Adrenal gland (tissue), 12 donors: Measurements from ENCODE around the gene CMPK2. TPM values are rescaled to one million over a fixed set of nuclear protein-coding genes. Genes with fewer than 3 reads are reported as not detected.

Experiments
- DNase-seq, 7 donors: peaks; one replicate each; pipeline ENCODE4 v3.0.0-alpha.2; 2019 to 2020
- H3K27ac ChIP-seq, 5 donors: fragments of 200-600 bp; sonication (generic) in 4 of 5; 1 replicate in 3 of 5; 2 replicates in 2 of 5; pipeline versions ENCODE4 v1.5.1 to v1.8.0; 2016 to 2020; ENCODE audit warnings: mild to moderate bottlenecking in 1 of 5
- H3K27me3 ChIP-seq: fragments of 200-600 bp; 2 replicates; pipeline ENCODE4 v1.8.0; 2021
- H3K36me3 ChIP-seq, 2 donors: fragments of 200-600 bp; replicated peaks in 1 of 2; 1 replicate in 1 of 2; 2 replicates in 1 of 2; pipeline versions ENCODE4 v1.5.1 to v1.8.0; 2018 to 2022
- H3K4me1 ChIP-seq, 2 donors: fragments of 200-600 bp; replicated peaks in 1 of 2; 1 replicate in 1 of 2; 2 replicates in 1 of 2; pipeline versions ENCODE4 v1.5.1 to v1.8.0; 2018 to 2021
- H3K4me3 ChIP-seq, 4 donors: fragments of 200-600 bp; sonication (generic) in 3 of 4; one replicate each; pipeline ENCODE4 v1.5.1; 2016 to 2018
- H3K9me3 ChIP-seq, 3 donors: fragments of 200-600 bp; sonication (generic) in 1 of 3; replicated peaks in 1 of 3; 1 replicate in 2 of 3; 2 replicates in 1 of 3; pipeline versions ENCODE4 v1.5.1 to v1.8.0; 2016 to 2021
- CTCF ChIP-seq, 6 experiments: fragments of 450-650 bp in 4 of 6; fragments of 200-600 bp in 2 of 6; sonication (generic) in 1 of 6; IDR thresholded peaks; 1 replicate in 5 of 6; 2 replicates in 1 of 6; pipeline versions ENCODE4 v1.5.1 to v1.8.0; 2016 to 2021; ENCODE audit warnings: antibody characterized with exemption in 6 of 6, mild to moderate bottlenecking in 2 of 6, moderate library complexity in 1 of 6
- POLR2A ChIP-seq, 2 donors: fragments of 450-650 bp; IDR thresholded peaks; one replicate each; pipeline ENCODE4 v1.6.1; 2017; ENCODE audit warnings: antibody characterized with exemption in 2 of 2, mild to moderate bottlenecking in 2 of 2, moderate library complexity in 1 of 2
- WGBS, 4 donors: extraction: QIAGEN DNeasy Blood & Tissue Kit in 2 of 4; methylation state at CpG; one replicate each; pipeline versions ENCODE4 v1.1.5 to v1.1.7; 2013 to 2017; 5-methylcytosine and 5-hydroxymethylcytosine counted together
- intact Hi-C, 2 donors: fragments of 100-400 bp; cut with DNase I; formaldehyde crosslinking; loops; one replicate each; pipeline versions ENCODE4 v1.14.1 to v1.15.0; 2022 to 2023
- polyA plus RNA-seq, 3 donors: library from polyadenylated mRNA; stranded (reverse); fragments of 200-250 nt in 2 of 3; fragments of 350-450 nt in 1 of 3; fragmentation: Illumina TruSeq in 1 of 3; extraction: RNeasy Lipid Tissue Mini Kit (QIAGEN cat#74804) in 1 of 3; gene quantifications; one replicate each; pipeline ENCODE4 v1.2.3, GENCODE V29; 2013 to 2014
- total RNA-seq, 9 donors: library from RNA; depleted of rRNA in 4 of 9; stranded (reverse); fragments of >200 nt in 4 of 9; fragments of 120-200 nt in 1 of 9; fragmentation: NEBNext Ultra II Directional in 1 of 9; extraction: Animal tissue kit (Norgen Biotek cat#: 25700) in 1 of 9; gene quantifications; one replicate each; pipeline versions ENCODE4 v1.1.0 to v1.2.4, GENCODE V29; 2013 to 2023
- donor health status: healthy with polysubstance abuse.
- donor health status: Bipolar disorder and iron deficiency.
- donor health status: DM: yes; HTN: yes; CAD: no.
- donor health status: DM: no; HTN: no; CAD: no.
- donor health status: DM: no; HTN: no; CAD: no.
- donor health status: DM: yes; HTN: yes; CAD: no.

CMPK2 gene
- total and polyA plus RNA-seq, 12 donors: 2.4 to 18.8 (median 6.2) TPM

GRCh38 chr2:6845312-6845711, 20.4 kb downstream of the CMPK2 start:
- Histone ChIP-seq H3K36me3 (no peaks in the 10 kb centered on the region), H3K4me3 (peak overlapping the region in 1 of 4 donors; percentile 9), H3K9me3 (peaks cover 0 to 70% (median 0%) of the 10 kb centered on the region in 3 donors), H3K27me3 (no peaks in the 10 kb centered on the region), H3K27ac (no peak overlapping the region), H3K4me1 (no peaks in the 10 kb centered on the region)
- TF ChIP-seq CTCF (IDR thresholded peaks at IDR 0.05) (no peak), POLR2A (IDR thresholded peaks at IDR 0.05) (no peak)
- 69 to 82% (median 74%) methylated on average over 3 of the region's 3 CpGs for WGBS, 4 donors
- DNase-seq: no peak
- intact Hi-C loops: no loop called here

GRCh38 chr2:6841537-6842287, 24.0 kb downstream of the CMPK2 start:
- WGBS, 4 donors: 74 to 87% (median 81%) methylated on average over 2 of the region's 2 CpGs
- peaks cover 0 to 47% (median 0%) of the 10 kb centered on the region in 3 donors for H3K9me3 ChIP-seq
- DNase-seq: no peak
- H3K27me3 ChIP-seq: no peaks in the 10 kb centered on the region
- intact Hi-C loops: no loop called here
- TF ChIP-seq CTCF (IDR thresholded peaks at IDR 0.05): no peak
- TF ChIP-seq POLR2A (IDR thresholded peaks at IDR 0.05): no peak
- no peaks in the 10 kb centered on the region for H3K36me3 ChIP-seq
- no peak overlapping the region for H3K27ac ChIP-seq
- H3K4me3 ChIP-seq: no peak overlapping the region
- H3K4me1 ChIP-seq: no peaks in the 10 kb centered on the region

GRCh38 chr2:6838673-6839319, 26.9 kb downstream of the CMPK2 start:
- intact Hi-C loops: no loop called here

More at GRCh38 chr2:6838673-6839319, 26.9 kb downstream of the CMPK2 start:
- Histone ChIP-seq H3K27ac (no peak overlapping the region), H3K36me3 (no peaks in the 10 kb centered on the region), H3K4me3 (no peak overlapping the region), H3K9me3 (peaks cover 0 to 17% (median 0%) of the 10 kb centered on the region in 3 donors), H3K4me1 (no peaks in the 10 kb centered on the region), H3K27me3 (no peaks in the 10 kb centered on the region)
- WGBS, 4 donors: 86 to 92% (median 88%) methylated on average over 4 of the region's 4 CpGs
- no peak for DNase-seq
- TF ChIP-seq POLR2A (IDR thresholded peaks at IDR 0.05) (no peak), CTCF (IDR thresholded peaks at IDR 0.05) (no peak)
